Measurements from ENCODE around the gene RPS15.

DNA sequence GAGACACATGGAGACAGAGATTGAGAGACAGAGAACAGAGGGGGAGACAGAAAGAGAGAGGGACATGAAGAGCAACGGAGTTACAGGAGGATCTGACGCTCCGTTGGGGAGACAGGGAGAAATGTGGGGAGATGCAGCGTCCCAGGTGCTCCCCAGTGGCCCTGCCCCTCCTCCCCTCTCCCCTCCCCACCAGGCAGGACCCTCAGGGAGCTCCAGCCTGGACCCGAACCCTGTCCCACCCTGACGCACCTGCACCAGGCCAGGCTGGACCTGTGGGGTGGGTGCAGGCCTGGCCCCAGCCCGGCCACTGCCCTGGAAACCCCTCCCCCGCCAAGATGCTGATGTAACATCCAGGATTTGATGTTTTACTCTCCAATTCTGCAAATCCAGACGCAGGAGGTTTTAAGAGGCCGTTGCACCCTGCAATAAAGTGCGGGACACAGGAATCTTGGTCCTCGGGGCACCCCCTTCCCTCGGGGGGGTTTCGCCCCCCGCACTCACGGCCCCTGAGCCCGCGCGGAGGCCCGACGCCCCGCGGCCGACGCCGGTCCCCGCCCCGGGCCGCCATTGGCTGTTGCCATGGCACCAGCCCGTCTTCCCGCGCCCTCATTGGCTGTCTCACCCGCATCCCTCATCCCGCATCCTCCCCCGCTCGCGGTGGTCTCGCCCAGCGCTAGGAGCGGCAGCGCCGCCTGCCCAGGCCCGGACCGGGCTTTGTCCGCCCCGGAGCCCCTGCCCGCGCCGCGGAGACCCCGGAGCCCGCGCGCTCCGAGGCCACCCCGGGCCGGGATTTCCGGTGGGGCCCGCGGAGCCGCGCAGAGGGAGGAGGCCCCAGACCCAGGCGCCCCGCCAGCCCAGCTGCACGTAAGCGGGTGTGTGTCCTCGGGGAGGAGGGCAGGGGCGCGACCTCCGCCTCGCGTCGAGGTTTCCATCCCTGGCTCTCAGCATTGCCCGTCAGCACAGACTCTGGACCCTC is 11.6 kb downstream of the RPS15 start, which contains the start of gene APC2:
- TF ChIP-seq, protein P1, sequence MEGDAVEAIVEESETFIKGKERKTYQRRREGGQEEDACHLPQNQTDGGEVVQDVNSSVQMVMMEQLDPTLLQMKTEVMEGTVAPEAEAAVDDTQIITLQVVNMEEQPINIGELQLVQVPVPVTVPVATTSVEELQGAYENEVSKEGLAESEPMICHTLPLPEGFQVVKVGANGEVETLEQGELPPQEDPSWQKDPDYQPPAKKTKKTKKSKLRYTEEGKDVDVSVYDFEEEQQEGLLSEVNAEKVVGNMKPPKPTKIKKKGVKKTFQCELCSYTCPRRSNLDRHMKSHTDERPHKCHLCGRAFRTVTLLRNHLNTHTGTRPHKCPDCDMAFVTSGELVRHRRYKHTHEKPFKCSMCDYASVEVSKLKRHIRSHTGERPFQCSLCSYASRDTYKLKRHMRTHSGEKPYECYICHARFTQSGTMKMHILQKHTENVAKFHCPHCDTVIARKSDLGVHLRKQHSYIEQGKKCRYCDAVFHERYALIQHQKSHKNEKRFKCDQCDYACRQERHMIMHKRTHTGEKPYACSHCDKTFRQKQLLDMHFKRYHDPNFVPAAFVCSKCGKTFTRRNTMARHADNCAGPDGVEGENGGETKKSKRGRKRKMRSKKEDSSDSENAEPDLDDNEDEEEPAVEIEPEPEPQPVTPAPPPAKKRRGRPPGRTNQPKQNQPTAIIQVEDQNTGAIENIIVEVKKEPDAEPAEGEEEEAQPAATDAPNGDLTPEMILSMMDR (IDR thresholded peaks at IDR 0.05), result no peak
- TF ChIP-seq POLR2A (IDR thresholded peaks at IDR 0.05), result no peak
- TF ChIP-seq POLR2AphosphoS5 (IDR thresholded peaks at IDR 0.05; ENCODE audit: insufficient read depth in 1 of 2, low read depth in 1 of 2), result no peak
